GM18520 (cell line): Measurements from ENCODE around the gene TTC38.

Source experiments
- ATAC-seq: cut with Tn5 transposase; IDR thresholded peaks from one replicate; pipeline ENCODE4 v1.9.1; 2021; ENCODE audit not compliant: unreplicated experiment

TTC38 gene

DNA sequence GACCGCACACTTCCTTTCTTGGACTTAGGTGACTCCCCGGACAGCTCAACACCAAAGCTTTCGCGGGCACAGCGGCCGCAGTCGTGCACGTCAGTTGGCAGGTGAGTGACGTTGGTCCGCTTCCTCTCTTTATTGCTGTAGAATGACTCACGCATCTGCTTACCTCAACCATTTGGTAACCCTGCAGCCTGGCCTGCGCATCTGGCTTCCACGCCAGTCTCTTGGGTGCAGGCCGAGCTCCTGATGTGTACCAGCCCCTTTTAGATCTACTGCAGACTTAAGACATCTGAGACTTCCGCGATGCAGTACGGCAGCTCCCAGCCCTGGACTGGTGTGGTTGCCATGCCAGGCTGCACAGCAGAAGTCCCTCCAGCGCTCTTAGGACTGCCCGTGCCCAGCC is 55.4 kb downstream of the TTC38 start:
- ATAC-seq, result no peak

DNA sequence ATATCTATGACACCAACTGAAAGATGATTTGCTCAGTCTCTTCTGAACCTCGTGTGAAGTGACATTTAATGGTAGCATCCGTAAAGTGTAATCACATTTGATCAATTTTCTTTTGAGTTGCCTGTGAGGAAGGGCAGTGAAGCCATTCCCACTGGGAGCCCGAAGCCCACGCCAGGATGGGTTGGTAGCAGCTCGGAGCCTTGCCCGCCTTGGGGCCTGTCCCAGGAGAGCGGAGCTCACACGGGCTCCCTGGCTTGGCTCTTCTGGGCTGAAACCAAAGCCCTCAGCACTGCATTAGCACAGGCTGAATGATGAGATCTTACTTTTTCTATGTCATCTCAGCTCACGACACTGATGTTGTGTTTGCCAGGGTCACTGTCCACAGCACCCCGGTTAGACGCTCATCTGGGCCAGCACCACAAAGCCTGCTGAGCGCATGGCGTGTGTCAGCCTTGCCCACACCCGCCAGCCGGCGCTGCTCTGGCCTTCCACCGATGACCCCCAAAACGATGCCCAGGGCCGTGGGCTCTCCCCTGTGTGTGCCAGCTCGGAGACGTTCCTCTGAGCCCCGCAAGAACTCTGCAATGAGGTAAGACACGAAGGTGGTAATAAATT is 58.4 kb downstream of the TTC38 start:
- ATAC-seq, result no peak

DNA sequence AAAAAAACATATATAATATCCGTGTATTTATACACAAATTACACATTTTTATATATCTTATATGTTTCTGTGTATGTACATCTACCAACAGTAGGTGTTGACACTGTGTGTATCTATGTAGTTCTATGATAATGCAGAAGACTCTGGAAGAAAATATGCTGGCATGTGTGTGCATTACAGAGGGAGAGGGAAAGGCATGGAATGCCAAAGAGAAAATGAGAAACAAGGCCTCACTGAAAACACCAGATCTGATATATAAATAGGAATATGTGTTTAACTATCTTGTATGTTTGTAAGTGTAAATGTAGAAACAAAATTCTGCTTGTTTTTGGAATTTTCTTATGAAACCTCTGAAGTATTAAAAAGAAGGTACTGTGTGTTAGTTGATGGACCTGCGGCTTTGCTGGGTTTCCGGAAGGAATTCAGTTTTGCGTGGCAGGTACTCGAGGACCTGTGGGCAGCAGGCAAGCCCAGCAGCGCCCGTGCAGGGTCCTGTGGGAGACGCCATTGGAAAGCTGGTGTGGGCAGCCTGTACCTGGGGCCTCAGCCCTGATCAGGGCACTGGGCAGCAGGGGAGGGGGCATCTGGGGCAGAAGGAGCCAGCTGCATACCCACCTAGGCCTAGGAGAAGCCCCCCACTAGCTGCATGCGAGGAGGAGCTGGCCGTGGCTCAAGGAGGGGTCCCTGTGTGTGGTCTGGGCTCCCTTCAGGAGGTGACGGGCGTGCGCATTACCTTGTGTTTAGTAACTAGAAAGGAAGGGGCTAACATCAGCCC is 60.1 kb downstream of the TTC38 start:
- no peak for ATAC-seq

DNA sequence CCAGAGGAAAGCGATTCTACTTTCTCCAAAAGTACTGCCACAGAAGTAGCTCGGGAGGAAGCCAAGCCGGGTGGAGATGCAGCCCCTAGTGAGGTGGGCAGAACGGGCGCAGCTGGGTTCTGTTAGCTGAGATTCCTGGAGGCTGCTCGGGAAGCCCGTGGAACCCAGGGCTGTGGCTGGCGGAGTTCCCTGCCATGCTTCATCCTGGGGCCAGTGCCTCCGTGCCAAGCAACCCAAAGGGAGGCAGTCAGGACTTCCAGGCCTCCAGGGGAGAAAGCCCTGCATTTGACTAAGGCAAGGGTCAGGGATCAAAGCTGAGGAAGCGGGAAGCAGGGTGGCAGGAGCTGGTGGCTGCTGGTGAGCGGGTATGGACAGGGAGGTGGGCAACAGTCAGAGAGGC is 61.0 kb downstream of the TTC38 start:
- ATAC-seq, result no peak

DNA sequence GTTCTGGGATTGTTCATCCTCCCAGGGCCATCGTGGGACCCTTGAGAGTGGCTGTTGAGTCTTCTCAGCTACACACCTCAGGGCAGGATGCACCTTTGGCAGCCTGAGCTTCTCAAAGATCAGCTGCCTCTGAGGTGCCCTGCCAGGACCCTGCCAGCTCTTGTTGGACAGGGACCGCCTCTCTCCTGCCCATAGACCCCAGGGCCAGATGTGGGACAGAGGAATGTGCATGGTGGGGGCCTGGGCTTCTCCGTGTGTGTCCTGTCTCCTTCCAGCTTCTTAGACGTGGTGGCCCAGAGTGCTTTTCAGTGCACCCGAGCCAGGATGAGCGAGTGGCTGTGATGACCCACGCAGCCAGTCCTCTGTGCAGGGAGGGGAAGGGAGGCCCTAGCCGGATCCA is 61.8 kb downstream of the TTC38 start:
- no peak for ATAC-seq

DNA sequence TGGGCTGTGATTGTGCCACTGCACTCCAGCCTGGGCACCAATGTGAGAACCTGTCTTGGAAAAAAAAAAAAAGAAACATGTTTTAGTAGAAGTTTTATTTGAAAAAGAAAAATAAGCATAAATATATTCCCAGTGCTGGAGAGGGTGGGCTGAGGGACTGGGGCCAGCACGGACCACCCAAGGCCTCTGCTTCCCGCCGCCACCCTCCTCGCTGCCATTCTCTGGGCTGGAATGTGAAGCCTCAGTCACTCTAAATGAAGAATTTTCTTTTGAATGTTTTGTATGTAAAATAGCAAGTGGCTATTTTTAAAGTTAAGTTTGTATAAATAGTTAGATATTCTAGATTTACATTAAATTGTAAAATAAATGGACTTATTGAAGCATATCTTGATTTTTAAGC is 62.6 kb downstream of the TTC38 start:
- ATAC-seq, result no peak

DNA sequence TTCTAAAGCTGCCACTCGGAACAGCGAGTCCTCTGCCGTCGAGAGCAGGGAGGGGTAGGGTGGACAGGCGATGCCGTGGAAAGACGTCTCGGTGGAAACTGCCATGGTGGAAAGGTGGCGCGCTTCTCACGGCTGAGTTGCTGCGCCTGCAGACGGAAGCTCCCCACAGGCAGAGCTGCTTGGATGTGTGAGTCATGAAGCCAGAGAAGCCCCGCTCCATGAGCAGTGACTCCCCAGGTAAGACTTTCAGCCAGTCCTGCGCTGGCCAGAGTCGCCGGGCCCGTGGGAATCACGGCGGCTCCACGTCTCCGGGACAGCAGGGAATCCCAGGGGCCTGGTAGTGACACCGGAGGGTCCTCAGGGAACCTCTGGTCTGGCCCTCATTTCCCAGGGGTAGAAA is 63.7 kb downstream of the TTC38 start:
- ATAC-seq, result no peak

DNA sequence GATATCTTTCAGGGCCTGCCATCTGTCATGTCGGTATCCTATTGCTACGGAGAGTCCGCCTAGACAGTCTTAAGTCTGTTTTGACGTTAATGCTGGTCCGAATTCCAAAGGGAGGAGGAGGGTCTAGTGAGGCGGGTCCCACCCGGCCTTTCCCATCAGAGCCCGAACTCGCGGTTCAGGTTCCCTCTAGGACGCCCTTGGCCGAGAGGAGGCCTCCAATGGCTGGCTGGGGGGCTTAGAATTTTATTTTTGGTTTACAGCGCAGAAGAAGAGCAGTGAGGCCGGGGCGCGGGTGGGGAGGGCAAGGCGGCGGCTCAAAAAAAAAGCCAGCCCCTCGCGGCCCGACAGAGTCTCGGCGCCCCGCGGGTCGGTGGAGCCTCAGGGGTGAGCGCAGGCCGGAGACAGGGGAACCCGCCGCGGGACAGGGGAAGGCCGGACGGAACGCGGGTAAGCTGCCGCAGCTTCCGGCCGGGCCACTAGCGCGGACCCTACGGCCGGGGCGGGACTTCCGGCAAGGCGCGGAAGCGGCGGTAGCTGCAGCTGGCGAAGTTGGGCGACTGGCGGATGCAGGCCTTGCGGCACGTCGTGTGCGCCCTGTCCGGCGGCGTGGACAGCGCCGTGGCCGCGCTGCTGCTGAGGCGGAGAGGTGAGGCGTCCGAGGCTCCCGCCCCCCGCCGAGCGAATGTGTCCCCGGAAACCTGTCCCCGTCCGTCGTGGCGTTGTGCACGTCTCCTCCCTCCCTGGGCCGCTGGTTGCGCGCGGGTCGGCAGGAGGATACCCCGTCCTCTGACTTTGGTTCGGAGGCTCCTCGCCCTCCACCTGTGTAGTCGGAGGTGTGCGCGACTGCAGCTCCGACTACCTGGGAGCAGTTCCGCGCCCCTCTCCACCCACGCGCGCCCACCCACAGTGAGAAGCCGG is 67.7 kb downstream of the TTC38 start, which contains the start of gene TRMU:
Gene TRMU (plus strand): TSS at position 514 of the 918 bp plus-strand sequence. CDS start 51 bp downstream, at position 565.
- peak; percentile 83 for ATAC-seq

DNA sequence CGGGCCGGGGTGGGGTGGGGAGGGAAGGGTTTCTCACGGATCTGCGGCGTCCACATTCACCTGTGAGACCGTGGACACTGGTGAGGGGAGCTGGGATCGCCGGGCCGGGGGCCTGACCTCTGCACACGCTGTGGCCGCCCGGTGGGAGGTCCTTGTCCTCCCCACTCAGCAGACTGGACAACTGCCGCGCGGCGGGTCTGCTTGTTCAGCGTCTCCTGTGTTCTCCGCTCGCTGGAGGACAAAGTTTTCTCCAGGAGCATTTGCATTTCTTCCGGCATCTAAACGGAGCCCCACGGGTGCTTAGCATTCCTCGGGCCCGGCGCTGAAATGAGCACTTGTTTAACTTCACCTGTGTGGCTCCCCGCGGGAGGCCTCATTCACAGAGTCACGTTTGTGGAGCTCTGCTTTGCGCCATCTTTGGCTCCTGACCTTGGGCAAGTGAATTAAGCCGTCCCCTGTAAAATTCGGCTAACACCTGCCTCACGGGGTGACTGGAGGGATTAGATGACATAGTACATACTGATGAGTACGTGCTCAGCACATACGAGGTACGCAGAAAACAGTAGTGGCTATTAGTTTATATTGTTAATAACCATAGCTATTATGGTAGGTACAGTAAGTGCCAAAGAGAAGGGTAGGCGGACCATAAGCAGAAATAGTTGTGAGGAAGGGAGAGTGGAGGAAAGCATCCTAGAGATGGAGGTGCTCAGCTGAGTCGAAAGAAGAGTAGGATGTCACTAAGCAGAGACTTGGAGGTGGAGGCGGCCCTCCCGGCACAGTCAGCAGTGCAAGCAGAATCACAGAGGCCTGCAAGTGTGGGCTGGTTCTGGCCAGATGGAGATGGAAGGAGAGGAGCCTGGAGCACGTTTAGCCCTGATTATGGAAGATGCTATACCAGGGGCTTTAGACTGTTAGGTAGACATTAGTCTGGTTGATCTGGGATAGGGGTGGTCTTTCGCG is 68.6 kb downstream of the TTC38 start:
- no peak for ATAC-seq

DNA sequence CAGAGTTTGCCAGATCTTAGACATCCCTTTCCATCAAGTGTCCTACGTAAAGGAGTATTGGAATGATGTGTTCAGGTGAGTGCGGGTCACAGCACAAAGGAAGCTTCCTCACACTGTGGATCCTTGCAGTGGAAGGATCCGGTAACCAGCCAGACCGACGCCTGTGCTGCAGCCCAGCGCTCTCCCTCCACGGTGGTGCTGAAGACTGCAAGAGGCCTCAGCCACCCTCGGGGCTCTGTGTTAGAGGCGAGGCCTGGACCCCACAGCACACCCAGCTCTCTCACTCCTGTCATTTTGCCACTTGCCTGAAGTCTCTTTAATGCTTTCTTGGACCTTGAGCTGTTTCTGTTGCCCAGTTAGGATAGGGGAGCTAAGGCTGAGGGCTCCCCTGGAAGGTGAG is 70.1 kb downstream of the TTC38 start:
- no peak for ATAC-seq

DNA sequence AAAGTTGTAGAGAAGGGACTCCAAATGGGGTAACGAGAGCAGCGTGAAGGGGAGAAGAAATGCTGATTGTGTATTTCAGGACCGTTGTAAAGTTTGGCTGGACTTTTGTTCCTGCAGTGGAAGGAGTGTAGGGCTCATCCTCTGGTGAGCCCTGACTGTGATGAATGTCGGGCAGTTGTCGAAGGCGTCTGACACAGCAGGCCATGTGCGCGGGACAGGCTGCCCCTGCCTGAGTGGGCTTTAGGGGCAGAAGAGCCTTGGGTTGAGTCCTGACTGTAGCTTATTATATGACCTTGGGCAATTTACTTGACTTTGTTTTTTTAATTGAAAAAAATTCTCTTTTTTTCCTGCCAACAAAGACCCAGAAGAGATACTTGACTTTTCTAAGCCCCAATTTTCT is 70.8 kb downstream of the TTC38 start:
- no peak for ATAC-seq

DNA sequence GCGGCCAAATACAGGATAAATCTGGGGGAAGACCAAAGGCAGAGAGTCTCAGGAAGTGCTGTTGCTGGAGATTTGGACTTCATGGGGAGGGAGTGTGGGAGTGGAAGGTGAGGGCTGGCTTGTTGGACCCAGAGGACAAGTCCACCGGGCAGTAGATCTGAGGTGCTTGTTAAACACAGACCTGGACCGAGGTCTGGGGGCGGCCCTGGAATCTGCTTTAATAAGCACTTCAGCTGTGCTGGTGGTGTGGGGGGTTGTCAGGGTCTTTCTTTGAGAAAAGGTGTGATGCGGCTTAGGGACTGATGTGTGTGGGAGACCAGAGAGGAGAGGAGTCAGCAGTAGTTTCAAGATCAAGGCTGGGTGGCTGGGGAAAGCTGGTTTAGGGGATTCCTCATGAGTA is 72.1 kb downstream of the TTC38 start:
- no peak for ATAC-seq

DNA sequence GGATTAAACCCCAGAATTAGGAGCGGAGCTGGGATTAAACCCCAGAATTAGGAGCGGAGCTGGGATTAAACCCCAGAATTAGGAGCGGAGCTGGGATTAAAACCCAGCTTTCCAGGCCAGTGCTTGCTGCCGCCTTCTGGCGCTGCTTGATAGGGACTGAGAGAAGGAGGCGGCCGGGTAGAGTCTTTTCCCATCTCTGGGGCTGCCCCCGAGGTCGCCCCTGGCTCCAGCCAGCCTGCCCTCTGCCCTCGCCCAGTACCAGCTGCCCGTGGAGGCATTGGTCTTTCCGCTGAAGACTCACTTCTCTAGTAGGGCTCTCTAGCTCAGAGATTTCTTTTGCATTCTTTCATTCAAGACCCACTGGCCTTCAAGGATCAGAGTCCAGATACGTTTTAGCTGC is 72.9 kb downstream of the TTC38 start:
- no peak for ATAC-seq
